Body of pancreas (tissue), 4 donors: ENCODE results near the gene CYP27B1.

ENCODE experiments used
- CTCF ChIP-seq, 7 experiments: fragments of 450-650 bp in 4 of 7; fragments of 200-600 bp in 3 of 7; sonication (generic) in 3 of 7; IDR thresholded peaks; one replicate each; pipeline ENCODE4 v1.5.1; 2016 to 2019; ENCODE audit warnings: antibody characterized with exemption in 7 of 7
- POLR2A ChIP-seq, 3 donors: fragments of 450-650 bp; IDR thresholded peaks; one replicate each; pipeline ENCODE4 v1.6.1; 2016; ENCODE audit warnings: antibody characterized with exemption in 3 of 3, mild to moderate bottlenecking in 2 of 3

DNA sequence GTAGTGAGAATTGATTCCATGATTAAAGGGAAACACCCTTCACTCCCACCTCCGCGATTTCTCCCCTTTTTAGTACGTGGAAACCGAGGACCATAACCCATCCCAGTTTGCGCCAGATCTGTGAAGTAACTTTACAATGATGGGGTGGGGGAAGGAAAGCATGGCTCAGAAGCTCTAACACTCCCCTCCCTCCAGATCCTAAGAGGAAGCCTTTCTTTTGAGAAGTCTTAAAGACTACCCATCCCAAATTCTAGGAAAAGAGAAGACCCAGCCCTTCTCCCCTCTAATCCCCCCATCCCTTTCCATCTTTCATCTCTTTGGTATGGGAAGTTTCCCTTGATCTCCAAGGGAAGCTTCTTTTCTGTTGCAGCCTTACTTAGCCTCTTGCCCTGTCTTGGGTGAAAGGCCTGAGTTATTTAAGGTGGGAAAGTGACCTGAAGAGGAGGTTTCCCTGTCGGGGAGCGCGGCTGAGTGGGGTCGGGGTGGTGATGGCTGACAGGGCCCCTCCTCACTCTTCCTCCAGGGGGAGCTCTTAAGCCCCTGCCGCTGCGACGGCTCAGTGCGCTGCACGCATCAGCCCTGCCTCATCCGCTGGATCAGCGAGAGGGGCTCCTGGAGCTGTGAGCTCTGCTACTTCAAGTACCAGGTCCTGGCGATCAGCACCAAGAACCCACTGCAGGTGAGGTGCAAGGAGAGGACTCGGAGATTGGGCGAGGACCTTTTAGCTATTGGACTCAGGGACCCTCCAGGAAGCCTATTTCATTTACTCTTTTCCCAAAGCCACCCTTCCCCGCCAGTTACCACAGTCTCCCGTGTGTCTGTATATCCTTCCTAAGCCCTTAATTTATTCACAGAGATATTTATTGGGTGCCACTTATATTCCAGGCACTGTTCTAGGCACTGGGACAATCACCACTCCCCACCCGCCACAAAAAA is 10.2 kb downstream of the CYP27B1 start:
- TF ChIP-seq CTCF (IDR thresholded peaks at IDR 0.05) (peak; percentile 33 to 60 (median 58)), POLR2A (IDR thresholded peaks at IDR 0.05) (no peak)
